SU-DHL-6 (cell line): ENCODE results near the gene JUNB.

ENCODE experiments used
- H2AFZ ChIP-seq: fragments of 200-600 bp; sonication (generic); 2 replicates; pipeline ENCODE4 v1.6.1; 2014; ENCODE audit warnings: low read depth, mild to moderate bottlenecking, moderate library complexity, mixed read lengths, antibody characterized with exemption, low read length; ENCODE audit not compliant: severe bottlenecking
- H3F3A ChIP-seq: fragments of 200-600 bp; shearing (Covaris generic); 2 replicates; pipeline ENCODE4 v1.6.0; 2016; ENCODE audit warnings: antibody characterized with exemption, mild to moderate bottlenecking; ENCODE audit not compliant: insufficient read depth
- H3K27ac ChIP-seq: fragments of 200-600 bp; sonication (generic); 2 replicates; pipeline ENCODE4 v1.5.1; 2016; ENCODE audit warnings: low read depth, mild to moderate bottlenecking, low read length, moderate library complexity, mixed read lengths
- H3K27me3 ChIP-seq: fragments of 200-600 bp; sonication (generic), shearing (Covaris generic); 2 replicates; pipeline ENCODE4 v1.6.0; 2014; ENCODE audit warnings: mild to moderate bottlenecking, low read length
- H3K36me3 ChIP-seq: fragments of 200-600 bp; sonication (generic); 2 replicates; pipeline ENCODE4 v1.6.1; 2014; ENCODE audit warnings: mild to moderate bottlenecking, low read length, mixed read lengths
- H3K4me2 ChIP-seq: fragments of 300-600, 200-600 bp; shearing (Covaris generic), sonication (generic); 2 replicates; pipeline ENCODE4 v1.6.0; 2014; ENCODE audit warnings: low read length, low read depth, mild to moderate bottlenecking; ENCODE audit not compliant: poor library complexity, severe bottlenecking
- H3K4me3 ChIP-seq: fragments of 200-600 bp; sonication (generic); 2 replicates; pipeline ENCODE4 v1.5.1; 2014; ENCODE audit warnings: antibody characterized with exemption, low read length, mild to moderate bottlenecking, mixed read lengths; ENCODE audit not compliant: insufficient read depth, poor library complexity, severe bottlenecking
- H3K79me2 ChIP-seq: fragments of 200-600 bp; sonication (generic); 2 replicates; pipeline ENCODE4 v1.6.1; 2014; ENCODE audit warnings: mild to moderate bottlenecking, low read length, moderate library complexity; ENCODE audit not compliant: insufficient read depth
- H3K9ac ChIP-seq: fragments of 200-600 bp; sonication (generic); 2 replicates; pipeline ENCODE4 v1.7.0; 2014; ENCODE audit warnings: mild to moderate bottlenecking, low read length
- H3K9me2 ChIP-seq: fragments of 200-600 bp; sonication (generic); replicated peaks from 2 replicates; pipeline ENCODE4 v1.6.1; 2014; ENCODE audit warnings: low read length; ENCODE audit not compliant: insufficient read depth
- H3K9me3 ChIP-seq: fragments of 200-600 bp; sonication (generic); 2 replicates; pipeline ENCODE4 v1.6.1; 2014; ENCODE audit warnings: low read length, mixed read lengths; ENCODE audit not compliant: insufficient read depth
- H4K20me1 ChIP-seq: fragments of 200-600 bp; sonication (generic); 2 replicates; pipeline ENCODE4 v1.6.1; 2014; ENCODE audit warnings: low read depth, mild to moderate bottlenecking, antibody characterized with exemption, low read length, moderate library complexity, mixed read lengths
- EZH2phosphoT487 ChIP-seq: fragments of 200-600 bp; sonication (generic), shearing (Covaris generic); conservative IDR thresholded peaks from 2 replicates; pipeline ENCODE4 v1.6.1; 2018; ENCODE audit warnings: mild to moderate bottlenecking, antibody characterized with exemption, low read length, moderate library complexity, mixed read lengths
- TF ChIP-seq, protein P1 (sequence below): fragments of 200-600 bp; sonication (generic); IDR thresholded peaks from one replicate; pipeline ENCODE4 v1.5.1; 2017; ENCODE audit warnings: antibody characterized with exemption, mild to moderate bottlenecking, low read length, moderate library complexity; ENCODE audit not compliant: insufficient read depth, poor library complexity, severe bottlenecking

JUNB gene

DNA sequence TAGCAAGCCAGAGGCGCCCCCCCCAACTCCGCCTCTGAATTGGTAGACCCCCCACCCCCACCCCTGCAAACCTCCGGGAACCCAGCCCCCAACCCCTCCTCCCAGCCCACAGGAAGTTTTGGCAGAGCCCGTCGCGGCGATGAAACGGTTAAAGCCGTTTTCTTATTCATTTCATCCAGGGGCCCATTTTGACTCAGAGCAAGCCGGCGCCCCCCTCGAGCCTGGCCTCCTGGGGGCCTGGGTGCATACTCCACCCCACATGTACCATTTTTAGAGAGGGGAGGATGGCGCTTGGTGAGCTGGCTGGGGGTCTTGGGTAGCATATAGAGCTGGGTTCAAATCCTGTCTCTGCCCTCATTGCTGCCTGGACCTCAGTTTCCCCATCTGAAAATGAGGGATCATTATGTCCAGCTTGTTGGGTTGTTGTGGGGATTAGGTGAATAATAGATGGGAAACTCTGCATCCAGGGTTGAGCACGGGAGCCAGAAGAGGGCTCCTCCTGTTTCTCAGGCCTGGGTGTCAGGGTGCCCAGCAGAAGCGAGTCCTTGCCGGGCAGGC is 7.9 kb upstream of the JUNB start:
- H3K27me3 ChIP-seq, result no peaks in the 10 kb centered on the region
- H4K20me1 ChIP-seq, result no peaks in the 10 kb centered on the region
- no peaks in the 10 kb centered on the region for H3K9me2 ChIP-seq
- no peak overlapping the region for H3K9ac ChIP-seq
- H3K27ac ChIP-seq, result no peak overlapping the region
- no peak overlapping the region for H3K4me2 ChIP-seq
- no peak overlapping the region for H2AFZ ChIP-seq
- H3K79me2 ChIP-seq, result no peaks in the 10 kb centered on the region
- H3K36me3 ChIP-seq, result no peaks in the 10 kb centered on the region
- peaks cover 4% of the 10 kb centered on the region; the same call in 1 of the 2 replicates for H3F3A ChIP-seq
- H3K4me3 ChIP-seq, result no peak overlapping the region
- no peaks in the 10 kb centered on the region for H3K9me3 ChIP-seq
- TF ChIP-seq EZH2phosphoT487, result no peak
- TF ChIP-seq, protein P1, sequence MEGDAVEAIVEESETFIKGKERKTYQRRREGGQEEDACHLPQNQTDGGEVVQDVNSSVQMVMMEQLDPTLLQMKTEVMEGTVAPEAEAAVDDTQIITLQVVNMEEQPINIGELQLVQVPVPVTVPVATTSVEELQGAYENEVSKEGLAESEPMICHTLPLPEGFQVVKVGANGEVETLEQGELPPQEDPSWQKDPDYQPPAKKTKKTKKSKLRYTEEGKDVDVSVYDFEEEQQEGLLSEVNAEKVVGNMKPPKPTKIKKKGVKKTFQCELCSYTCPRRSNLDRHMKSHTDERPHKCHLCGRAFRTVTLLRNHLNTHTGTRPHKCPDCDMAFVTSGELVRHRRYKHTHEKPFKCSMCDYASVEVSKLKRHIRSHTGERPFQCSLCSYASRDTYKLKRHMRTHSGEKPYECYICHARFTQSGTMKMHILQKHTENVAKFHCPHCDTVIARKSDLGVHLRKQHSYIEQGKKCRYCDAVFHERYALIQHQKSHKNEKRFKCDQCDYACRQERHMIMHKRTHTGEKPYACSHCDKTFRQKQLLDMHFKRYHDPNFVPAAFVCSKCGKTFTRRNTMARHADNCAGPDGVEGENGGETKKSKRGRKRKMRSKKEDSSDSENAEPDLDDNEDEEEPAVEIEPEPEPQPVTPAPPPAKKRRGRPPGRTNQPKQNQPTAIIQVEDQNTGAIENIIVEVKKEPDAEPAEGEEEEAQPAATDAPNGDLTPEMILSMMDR, result no peak

DNA sequence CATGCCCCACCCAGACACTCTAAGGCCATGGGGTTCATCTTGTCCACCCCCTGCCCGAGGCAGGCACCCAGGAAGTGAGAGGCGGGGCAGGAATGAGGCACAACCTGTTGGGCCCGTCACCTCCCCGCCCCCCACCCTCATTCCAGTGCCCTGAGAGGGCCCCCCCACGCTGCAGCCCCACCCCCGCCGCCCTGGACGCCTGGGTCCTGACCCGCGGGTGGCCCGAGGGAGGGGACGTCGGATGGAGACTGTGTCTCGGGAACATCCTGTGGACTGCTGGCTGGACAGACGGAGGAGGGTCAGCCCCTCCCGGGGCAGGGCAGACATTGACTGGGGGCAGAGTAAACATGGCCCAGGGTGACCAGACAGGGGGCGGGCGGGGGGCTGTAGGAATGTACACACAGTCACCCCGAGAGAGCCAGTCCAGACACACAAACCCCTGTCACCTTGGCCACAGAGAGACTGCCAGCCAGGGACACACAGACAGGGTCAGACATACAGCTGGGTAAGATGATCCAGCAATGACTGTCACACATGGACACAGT is 7.4 kb upstream of the JUNB start:
- H4K20me1 ChIP-seq, result no peaks in the 10 kb centered on the region
- H3K79me2 ChIP-seq, result no peaks in the 10 kb centered on the region
- H3K4me2 ChIP-seq, result no peak overlapping the region
- H3K36me3 ChIP-seq, result no peaks in the 10 kb centered on the region
- peaks cover 6% of the 10 kb centered on the region; the same call in 1 of the 2 replicates for H3F3A ChIP-seq
- TF ChIP-seq, protein P1, result no peak
- no peak for TF ChIP-seq EZH2phosphoT487
- H3K27ac ChIP-seq, result no peak overlapping the region
- H3K9me2 ChIP-seq, result no peaks in the 10 kb centered on the region
- no peak overlapping the region for H2AFZ ChIP-seq
- H3K4me3 ChIP-seq, result no peak overlapping the region
- no peak overlapping the region for H3K9ac ChIP-seq
- H3K9me3 ChIP-seq, result no peaks in the 10 kb centered on the region
- H3K27me3 ChIP-seq, result no peaks in the 10 kb centered on the region

DNA sequence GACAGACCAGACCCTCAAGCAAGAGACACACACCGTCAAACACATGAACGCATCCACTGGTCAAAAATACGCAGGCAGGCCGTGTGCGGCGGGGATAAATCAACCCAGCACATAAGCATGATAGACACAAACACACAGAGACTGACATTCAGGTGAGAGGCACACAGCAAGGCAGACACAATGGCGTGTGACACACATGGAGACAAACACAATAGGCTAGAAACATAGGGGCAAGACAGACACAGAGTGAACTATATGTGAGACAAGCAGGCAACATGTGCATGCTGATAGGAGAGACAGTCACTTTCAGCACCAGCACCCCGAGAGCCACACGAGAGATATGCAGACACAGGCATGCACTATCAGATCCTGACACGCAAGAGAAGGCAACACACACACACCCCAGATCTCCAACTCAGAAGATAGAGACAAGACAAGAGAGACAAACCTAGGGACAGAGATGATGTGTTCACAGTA is 6.9 kb upstream of the JUNB start:
- Histone ChIP-seq H3K4me3 (no peak overlapping the region), H3K9ac (no peak overlapping the region), H3K36me3 (no peaks in the 10 kb centered on the region), H4K20me1 (no peaks in the 10 kb centered on the region), H3K79me2 (no peaks in the 10 kb centered on the region), H3K9me3 (no peaks in the 10 kb centered on the region), H2AFZ (no peak overlapping the region), H3K27me3 (no peaks in the 10 kb centered on the region), H3K4me2 (no peak overlapping the region), H3K27ac (no peak overlapping the region), H3F3A (peaks cover 11% of the 10 kb centered on the region; the same call in 1 of the 2 replicates), H3K9me2 (no peaks in the 10 kb centered on the region)
- TF ChIP-seq, protein P1, result no peak
- no peak for TF ChIP-seq EZH2phosphoT487
